Dendritic cell treated with granulocyte-macrophage colony-stimulating factor and Interleukin-4, amounts not matched to agents 40 ng/mL and 50 ng/mL, for 4 days (primary cell): ENCODE measurements around the gene GTPBP3.

ENCODE experiments used
- H3K27ac Mint-ChIP-seq: one replicate; pipeline ENCODE4 v1.8.0; 2022; ENCODE audit warnings: mild to moderate bottlenecking, mixed read lengths
- H3K27me3 Mint-ChIP-seq: one replicate; pipeline ENCODE4 v1.8.0; 2022; ENCODE audit warnings: mild to moderate bottlenecking, mixed read lengths
- H3K36me3 Mint-ChIP-seq: one replicate; pipeline ENCODE4 v1.8.0; 2022; ENCODE audit warnings: low read depth, mixed read lengths
- H3K4me1 Mint-ChIP-seq: one replicate; pipeline ENCODE4 v1.8.0; 2022; ENCODE audit warnings: low read depth, mixed read lengths
- H3K4me3 Mint-ChIP-seq: one replicate; pipeline ENCODE4 v1.8.0; 2022; ENCODE audit warnings: mild to moderate bottlenecking, moderate library complexity, mixed read lengths
- H3K9me3 Mint-ChIP-seq: one replicate; pipeline ENCODE4 v1.8.0; 2022; ENCODE audit warnings: mixed read lengths
- intact Hi-C: fragments of 100-400 bp; cut with micrococcal nuclease; formaldehyde crosslinking; loops from one replicate; pipeline ENCODE4 v1.15.0; 2022

The GTPBP3 gene

DNA sequence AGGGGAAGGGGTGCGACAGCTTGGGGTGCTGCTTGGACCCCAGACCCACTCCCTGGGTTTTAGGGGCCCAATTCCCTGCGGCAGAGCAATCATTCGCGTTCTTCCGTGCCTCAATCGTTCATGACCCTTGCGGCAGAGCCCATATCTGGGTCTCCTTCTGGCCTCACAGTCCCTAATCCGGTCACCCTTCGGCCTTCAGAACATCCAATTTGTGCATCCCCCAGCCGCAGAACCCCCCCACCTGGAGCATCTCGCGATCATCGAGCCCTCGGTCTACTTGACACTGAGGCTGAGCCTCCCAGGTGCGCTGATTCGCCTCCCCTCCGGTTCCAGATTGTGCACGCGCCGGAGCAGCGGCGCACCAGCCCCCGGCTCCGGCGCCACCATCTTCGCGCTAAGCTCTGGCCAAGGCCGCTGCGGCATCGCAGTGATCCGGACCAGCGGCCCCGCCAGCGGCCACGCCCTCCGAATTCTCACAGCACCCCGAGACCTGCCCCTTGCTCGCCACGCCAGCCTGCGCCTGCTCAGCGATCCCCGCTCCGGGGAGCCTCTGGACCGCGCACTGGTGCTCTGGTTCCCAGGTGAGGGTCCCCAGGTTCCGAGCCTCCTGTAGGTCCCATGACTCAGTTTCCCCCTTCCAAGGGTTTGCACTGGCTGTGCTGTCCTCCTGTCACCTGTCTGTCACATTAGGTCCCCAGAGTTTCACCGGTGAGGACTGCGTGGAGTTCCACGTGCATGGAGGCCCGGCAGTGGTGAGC, 501 bp downstream of the GTPBP3 start:
- peaks cover 75% of the 10 kb centered on the region for H3K36me3 Mint-ChIP-seq
- peak overlapping the region; percentile 97 for H3K4me3 Mint-ChIP-seq
- no peaks in the 10 kb centered on the region for H3K27me3 Mint-ChIP-seq
- peaks cover 62% of the 10 kb centered on the region for H3K4me1 Mint-ChIP-seq
- no peaks in the 10 kb centered on the region for H3K9me3 Mint-ChIP-seq
- intact Hi-C loops: loop anchor here (1.0 to 2.0 kb wide), 2 partner anchors 29 to 45 kb away; partner anchors contain the start of gene DDA1
- peak overlapping the region; percentile 99 for H3K27ac Mint-ChIP-seq

DNA sequence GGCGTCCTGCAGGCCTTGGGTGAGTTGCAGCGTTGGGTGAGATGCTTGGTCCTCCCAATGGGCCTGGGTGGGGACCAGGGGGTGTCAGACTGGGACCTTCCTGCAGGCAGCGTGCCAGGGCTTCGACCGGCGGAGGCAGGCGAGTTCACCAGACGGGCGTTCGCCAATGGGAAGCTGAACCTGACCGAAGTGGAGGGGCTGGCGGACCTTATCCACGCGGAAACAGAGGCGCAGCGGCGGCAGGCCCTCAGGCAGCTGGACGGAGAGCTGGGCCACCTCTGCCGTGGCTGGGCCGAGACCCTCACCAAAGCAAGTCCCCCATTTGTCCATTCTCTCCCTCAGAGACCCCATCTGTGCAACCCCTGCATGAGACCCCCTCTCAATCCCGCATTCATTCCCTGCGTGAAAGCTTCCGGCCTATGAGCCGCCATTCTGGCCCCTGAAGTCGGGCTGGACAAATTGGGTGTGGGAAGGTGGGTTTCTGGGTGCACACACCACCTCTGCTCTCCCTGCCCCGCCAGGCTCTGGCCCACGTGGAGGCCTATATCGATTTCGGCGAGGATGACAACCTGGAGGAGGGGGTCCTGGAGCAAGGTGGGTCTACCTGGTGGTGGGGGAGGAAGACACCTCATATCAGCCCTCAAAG, 1.2 kb downstream of the GTPBP3 start:
- Mint-ChIP-seq H3K36me3 (peaks cover 70% of the 10 kb centered on the region), H3K4me3 (peak overlapping the region; percentile 97), H3K9me3 (no peaks in the 10 kb centered on the region), H3K4me1 (peaks cover 55% of the 10 kb centered on the region), H3K27ac (peak overlapping the region; percentile 99), H3K27me3 (no peaks in the 10 kb centered on the region)
- intact Hi-C loops: no loop called here

DNA sequence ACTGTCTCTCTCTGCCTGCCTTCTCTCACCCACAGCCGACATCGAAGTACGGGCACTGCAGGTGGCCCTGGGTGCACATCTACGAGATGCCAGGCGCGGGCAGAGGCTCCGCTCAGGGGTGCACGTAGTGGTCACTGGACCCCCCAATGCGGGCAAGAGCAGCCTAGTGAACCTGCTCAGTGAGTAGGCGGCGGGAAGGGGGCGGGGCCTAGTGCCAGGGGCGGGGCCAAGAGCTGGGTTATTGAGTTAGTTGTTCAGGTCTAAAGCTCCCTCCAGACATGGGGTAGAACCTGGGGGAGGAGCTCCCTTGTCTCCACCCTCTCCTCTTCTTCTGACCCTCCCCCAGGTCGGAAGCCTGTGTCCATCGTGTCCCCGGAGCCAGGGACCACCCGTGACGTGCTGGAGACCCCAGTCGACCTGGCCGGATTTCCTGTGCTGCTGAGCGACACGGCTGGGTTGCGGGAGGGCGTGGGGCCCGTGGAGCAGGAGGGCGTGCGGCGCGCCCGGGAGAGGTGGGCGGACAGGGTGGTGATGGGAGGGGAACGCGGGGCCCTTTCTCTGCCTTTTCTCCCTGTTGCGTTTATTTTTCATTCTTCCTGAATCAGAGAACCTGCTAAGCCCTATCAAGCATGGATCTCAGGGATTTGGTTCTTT, 1.9 kb downstream of the GTPBP3 start:
- Mint-ChIP-seq H3K27me3 (no peaks in the 10 kb centered on the region), H3K4me1 (peaks cover 49% of the 10 kb centered on the region), H3K36me3 (peaks cover 64% of the 10 kb centered on the region), H3K27ac (no peak overlapping the region), H3K9me3 (no peaks in the 10 kb centered on the region), H3K4me3 (no peak overlapping the region)
- intact Hi-C loops: no loop called here

DNA sequence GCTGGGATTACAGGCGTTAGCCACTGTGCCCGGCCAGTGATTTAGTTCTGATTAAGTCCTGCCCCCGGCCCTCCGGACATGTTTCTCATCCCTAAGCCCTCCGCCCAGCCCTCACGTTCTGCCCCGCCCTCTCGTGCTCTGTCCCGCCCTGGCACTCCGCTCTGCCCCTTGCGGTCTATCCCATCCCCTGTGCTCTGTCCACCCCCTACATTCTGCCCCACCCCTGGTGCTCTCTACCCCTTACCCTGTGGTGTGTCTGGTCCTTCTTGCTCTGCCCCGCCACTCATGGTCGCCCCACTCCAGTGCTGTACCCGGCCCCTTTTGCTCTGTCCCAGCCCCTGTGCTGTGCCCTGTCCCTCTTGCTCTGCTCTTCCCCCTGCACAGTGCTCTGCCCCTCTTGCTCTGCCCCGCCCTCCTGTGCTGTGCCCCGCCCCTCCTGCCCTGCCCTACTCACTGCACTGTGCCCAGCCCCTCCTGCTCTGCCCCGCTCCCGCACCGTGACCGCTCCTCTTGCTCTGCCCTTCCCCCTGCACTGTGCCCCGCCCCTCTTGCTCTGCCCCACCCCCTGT, 3.0 kb downstream of the GTPBP3 start:
- H3K27ac Mint-ChIP-seq: no peak overlapping the region
- peaks cover 40% of the 10 kb centered on the region for H3K4me1 Mint-ChIP-seq
- intact Hi-C loops: no loop called here
- peaks cover 64% of the 10 kb centered on the region for H3K36me3 Mint-ChIP-seq
- H3K27me3 Mint-ChIP-seq: no peaks in the 10 kb centered on the region
- no peak overlapping the region for H3K4me3 Mint-ChIP-seq
- H3K9me3 Mint-ChIP-seq: no peaks in the 10 kb centered on the region

DNA sequence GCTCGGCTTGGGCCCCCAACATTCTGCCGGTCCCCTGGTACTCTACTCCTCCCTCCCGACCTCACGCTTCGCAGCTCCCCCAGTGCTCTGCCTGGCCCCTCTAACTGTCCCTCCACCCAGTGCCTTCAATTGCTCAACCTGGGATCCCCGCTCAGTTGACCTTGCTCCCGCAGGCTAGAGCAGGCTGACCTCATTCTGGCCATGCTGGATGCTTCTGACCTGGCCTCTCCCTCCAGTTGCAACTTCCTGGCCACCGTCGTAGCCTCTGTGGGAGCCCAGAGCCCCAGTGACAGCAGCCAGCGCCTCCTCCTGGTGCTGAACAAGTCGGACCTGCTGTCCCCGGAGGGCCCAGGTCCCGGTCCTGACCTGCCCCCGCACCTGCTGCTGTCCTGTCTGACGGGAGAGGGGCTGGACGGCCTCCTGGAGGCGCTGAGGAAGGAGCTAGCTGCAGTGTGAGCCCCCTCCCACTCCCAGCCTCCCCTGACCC, 3.6 kb downstream of the GTPBP3 start:
- intact Hi-C loops: no loop called here
- H3K4me3 Mint-ChIP-seq: no peak overlapping the region
- H3K36me3 Mint-ChIP-seq: peaks cover 64% of the 10 kb centered on the region
- H3K4me1 Mint-ChIP-seq: peaks cover 41% of the 10 kb centered on the region
- H3K27me3 Mint-ChIP-seq: no peaks in the 10 kb centered on the region
- no peak overlapping the region for H3K27ac Mint-ChIP-seq
- H3K9me3 Mint-ChIP-seq: no peaks in the 10 kb centered on the region

DNA sequence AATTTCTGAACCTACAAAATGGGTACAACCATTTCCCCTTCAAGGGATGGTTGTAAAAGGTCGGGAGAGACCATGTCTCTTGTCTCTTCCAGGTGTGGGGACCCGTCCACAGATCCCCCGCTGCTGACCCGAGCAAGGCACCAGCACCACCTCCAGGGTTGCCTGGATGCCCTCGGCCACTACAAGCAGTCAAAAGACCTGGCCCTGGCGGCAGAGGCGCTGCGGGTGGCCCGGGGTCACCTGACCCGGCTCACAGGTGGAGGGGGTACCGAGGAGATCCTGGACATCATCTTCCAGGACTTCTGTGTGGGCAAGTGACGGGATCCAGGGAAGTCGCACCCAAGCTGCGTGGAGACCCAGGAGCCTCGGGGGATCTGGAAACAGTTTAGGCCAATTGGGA, 4.0 kb downstream of the GTPBP3 start:
- H3K36me3 Mint-ChIP-seq: peaks cover 63% of the 10 kb centered on the region
- no peak overlapping the region for H3K27ac Mint-ChIP-seq
- intact Hi-C loops: no loop called here
- peaks cover 2% of the 10 kb centered on the region for H3K27me3 Mint-ChIP-seq
- peaks cover 41% of the 10 kb centered on the region for H3K4me1 Mint-ChIP-seq
- no peak overlapping the region for H3K4me3 Mint-ChIP-seq
- no peaks in the 10 kb centered on the region for H3K9me3 Mint-ChIP-seq

DNA sequence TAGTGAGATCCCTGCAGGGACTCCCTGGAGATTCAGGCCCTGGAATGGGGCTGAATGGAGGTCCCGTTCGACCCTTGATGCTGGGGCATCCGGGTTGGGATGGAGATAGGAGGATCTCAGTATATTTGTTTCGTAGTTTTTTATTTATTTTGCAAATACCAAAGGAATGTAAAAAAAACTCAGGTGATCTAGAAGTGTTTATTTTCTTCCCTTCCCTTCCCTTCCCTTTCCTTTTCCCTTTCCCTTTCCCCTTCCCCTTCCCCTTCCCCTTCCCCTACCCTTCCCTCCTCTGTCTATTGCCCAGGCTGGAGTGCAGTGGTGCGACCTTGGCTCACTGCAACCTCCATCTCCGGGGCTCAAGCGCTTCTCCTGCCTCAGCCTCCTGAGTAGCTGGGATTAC, 4.5 kb downstream of the GTPBP3 start:
- H3K9me3 Mint-ChIP-seq: no peaks in the 10 kb centered on the region
- H3K36me3 Mint-ChIP-seq: peaks cover 58% of the 10 kb centered on the region
- intact Hi-C loops: no loop called here
- H3K4me1 Mint-ChIP-seq: peaks cover 40% of the 10 kb centered on the region
- no peak overlapping the region for H3K4me3 Mint-ChIP-seq
- peaks cover 3% of the 10 kb centered on the region for H3K27me3 Mint-ChIP-seq
- H3K27ac Mint-ChIP-seq: no peak overlapping the region

DNA sequence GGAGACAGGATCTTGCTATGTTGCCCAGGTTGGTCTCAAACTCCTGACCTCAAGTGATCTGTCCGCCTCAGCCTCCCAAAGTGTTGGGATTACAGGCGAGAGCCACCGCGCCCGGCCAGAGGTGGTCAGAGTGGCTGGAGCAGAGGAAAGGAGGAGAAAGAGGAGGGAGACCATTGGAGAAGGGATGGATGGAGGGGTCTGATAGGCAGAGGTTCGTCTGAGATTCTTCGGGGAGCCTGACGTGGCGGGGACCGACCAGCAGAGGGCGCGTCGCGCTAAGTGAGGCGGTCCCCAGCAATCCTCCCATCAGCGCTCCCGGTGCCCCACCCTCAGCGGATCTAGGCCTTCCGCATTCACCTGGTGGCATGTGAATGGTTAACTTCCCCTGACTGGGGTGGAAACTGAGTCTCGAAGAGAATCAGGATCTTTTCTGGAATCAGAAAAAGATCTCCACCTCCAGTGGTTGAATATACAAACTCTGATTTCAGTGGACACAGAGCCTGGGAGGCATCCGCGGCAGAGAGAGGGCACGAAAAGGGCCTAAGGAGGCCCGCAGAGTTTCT, 8.8 kb downstream of the GTPBP3 start:
- H3K36me3 Mint-ChIP-seq: peaks cover 19% of the 10 kb centered on the region
- peaks cover 27% of the 10 kb centered on the region for H3K4me1 Mint-ChIP-seq
- no peak overlapping the region for H3K4me3 Mint-ChIP-seq
- no peaks in the 10 kb centered on the region for H3K9me3 Mint-ChIP-seq
- no peak overlapping the region for H3K27ac Mint-ChIP-seq
- intact Hi-C loops: loop anchor here (1.0 to 5.0 kb wide), 2 partner anchors 40 to 121 kb away; no protein-coding TSS in a partner anchor
- H3K27me3 Mint-ChIP-seq: peaks cover 39% of the 10 kb centered on the region

DNA sequence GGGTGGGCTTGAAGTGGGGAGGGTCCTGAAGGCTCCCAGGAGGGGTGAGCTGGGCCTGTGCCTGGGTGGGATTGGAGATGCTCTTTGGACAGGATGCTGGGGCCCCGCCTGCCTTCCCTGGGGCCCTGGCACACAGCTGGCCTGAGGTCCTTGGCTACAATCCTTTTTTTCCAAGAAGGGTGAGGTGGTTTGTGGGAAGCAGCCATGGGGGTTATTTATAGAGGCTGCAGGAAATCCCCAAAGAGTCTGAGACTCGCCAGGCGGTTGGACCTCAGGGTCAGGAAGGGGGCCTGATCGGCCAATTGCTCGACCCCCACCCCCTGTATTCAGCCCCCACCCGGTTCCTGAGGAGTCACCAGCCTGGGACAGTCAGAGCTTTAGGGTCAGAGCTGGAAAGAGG, 10.0 kb downstream of the GTPBP3 start:
- intact Hi-C loops: loop anchor here (5.0 kb wide), 1 partner anchor 120 kb away; no protein-coding TSS in a partner anchor
- Mint-ChIP-seq H3K4me1 (peaks cover 34% of the 10 kb centered on the region), H3K36me3 (peaks cover 7% of the 10 kb centered on the region), H3K27me3 (peaks cover 48% of the 10 kb centered on the region), H3K9me3 (no peaks in the 10 kb centered on the region), H3K4me3 (no peak overlapping the region), H3K27ac (peak overlapping the region; percentile 21)

DNA sequence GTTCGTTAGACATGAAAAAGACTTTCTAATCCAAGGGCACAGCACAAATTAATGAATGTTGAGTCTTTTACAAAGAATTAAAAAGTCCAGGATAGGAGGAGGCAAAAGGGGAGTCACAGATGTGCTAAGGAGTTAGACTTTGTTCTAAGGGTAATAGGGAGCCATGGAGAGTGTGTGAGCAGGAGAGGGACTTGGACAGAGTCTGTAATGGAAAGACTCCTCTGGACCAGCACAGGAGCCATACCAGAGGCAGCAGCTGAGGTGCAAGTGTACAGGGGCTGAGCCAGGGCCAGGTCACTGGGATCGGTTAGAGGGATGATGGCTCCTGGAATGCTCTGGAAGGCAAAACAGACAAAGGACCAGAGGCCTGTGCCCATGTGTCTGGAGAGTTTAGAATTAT, 10.5 kb downstream of the GTPBP3 start:
- no peak overlapping the region for H3K4me3 Mint-ChIP-seq
- peaks cover 50% of the 10 kb centered on the region for H3K27me3 Mint-ChIP-seq
- intact Hi-C loops: loop anchor here (5.0 kb wide), 1 partner anchor 119 kb away; no protein-coding TSS in a partner anchor
- H3K27ac Mint-ChIP-seq: peak overlapping the region; percentile 21
- peaks cover 2% of the 10 kb centered on the region for H3K36me3 Mint-ChIP-seq
- no peaks in the 10 kb centered on the region for H3K9me3 Mint-ChIP-seq
- H3K4me1 Mint-ChIP-seq: peaks cover 37% of the 10 kb centered on the region

DNA sequence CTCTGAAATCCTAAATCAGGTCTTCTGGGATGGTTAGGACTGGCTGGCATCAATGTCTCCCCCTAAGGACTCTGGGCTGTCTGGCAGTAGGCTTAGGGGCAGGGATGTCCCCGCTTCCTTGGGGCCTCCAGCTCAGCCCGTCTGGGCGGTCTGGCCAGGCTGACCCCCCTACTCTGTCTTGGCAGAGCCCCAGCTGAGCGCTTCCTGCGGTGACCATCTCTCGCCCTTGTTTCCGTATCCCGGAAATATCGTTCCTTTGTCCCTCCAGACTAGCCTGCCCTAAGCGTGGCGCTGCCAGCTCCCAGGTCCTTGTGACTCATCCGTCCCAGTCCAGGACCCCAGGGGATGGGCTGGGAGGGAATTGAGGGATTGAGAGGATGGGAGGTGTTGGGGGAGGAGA, 11.3 kb downstream of the GTPBP3 start:
- Mint-ChIP-seq H3K4me1 (peaks cover 43% of the 10 kb centered on the region), H3K36me3 (no peaks in the 10 kb centered on the region), H3K4me3 (no peak overlapping the region), H3K27me3 (peaks cover 58% of the 10 kb centered on the region), H3K9me3 (no peaks in the 10 kb centered on the region), H3K27ac (no peak overlapping the region)
- intact Hi-C loops: loop anchor here (5.0 kb wide), 1 partner anchor 119 kb away; no protein-coding TSS in a partner anchor

DNA sequence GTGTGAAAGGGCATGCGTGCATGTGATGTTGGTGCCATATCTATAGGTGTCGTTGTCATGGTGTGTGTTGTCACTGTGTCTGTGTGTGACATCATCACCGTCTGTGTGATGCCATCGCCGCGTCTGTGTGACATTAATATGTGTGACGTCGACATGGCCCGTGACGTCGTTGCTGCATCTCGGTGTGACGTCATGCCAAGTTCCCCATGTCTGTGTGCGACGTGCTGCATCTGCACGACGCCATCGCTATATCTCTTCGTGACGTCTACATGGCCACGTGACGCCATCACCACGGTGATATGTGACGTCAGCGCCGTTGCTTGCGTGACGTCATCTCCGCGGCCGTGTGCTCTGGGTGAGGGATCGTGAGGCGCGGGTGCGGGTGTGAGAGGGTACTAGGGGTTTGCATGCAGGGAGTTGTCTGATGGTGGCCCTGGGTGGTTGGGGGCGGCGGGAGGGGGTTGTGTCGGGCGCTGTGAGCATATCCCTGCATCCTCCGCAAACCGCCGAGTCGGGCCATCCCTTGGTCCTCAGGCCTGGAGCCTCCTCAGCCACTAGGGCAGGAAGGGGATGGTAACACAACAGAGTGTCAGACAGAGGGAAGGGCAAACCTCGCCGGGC, 14.6 kb downstream of the GTPBP3 start:
- Mint-ChIP-seq H3K27ac (no peak overlapping the region), H3K27me3 (peaks cover 56% of the 10 kb centered on the region), H3K4me1 (peaks cover 32% of the 10 kb centered on the region), H3K4me3 (no peak overlapping the region), H3K36me3 (no peaks in the 10 kb centered on the region), H3K9me3 (no peaks in the 10 kb centered on the region)
- intact Hi-C loops: no loop called here

DNA sequence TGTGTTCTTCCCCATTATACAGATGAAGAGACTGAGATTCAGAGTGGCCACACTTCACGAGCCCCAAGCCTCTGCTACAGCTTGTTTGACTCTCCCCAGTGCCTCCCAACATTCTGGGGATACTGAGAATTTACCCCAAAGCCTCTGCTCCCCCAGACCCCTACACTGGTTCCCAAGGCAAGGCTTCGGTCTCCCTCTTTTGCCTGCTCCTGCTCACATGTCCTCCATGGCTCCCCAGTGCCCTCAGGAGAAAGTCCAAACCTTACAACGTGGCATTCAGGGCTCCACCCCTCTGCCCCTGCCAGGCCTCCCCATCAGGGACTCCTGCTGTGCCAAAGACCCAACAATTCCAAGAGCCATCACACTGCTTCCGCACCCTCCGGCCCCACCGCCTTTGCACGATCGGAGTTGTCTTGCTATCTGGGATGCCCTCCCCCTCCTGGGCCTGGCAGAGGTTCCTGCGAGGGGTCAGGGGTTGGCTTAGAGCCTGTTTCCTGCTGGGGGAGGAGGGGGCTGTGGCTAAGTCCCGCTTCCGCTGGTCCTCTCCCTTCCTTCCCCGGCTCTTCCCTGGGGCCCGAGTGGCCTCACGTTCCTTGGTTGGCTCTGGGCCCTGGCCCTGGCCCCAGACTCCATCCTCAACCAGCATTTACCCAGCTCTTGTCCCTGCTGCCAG, 15.4 kb downstream of the GTPBP3 start:
- peaks cover 24% of the 10 kb centered on the region for H3K4me1 Mint-ChIP-seq

More for the DNA sequence above, 15.4 kb downstream of the GTPBP3 start:
- no peaks in the 10 kb centered on the region for H3K9me3 Mint-ChIP-seq
- H3K36me3 Mint-ChIP-seq: no peaks in the 10 kb centered on the region
- H3K27me3 Mint-ChIP-seq: peaks cover 50% of the 10 kb centered on the region
- intact Hi-C loops: no loop called here
- no peak overlapping the region for H3K27ac Mint-ChIP-seq
- H3K4me3 Mint-ChIP-seq: no peak overlapping the region
